ENCODE measurements around the gene AKIRIN1. TPM values are rescaled to one million over a fixed set of nuclear protein-coding genes. Genes with fewer than 3 reads are reported as not detected.

AKIRIN1 gene
- polyA plus RNA-seq, 1 donor: 49.3 TPM

DNA sequence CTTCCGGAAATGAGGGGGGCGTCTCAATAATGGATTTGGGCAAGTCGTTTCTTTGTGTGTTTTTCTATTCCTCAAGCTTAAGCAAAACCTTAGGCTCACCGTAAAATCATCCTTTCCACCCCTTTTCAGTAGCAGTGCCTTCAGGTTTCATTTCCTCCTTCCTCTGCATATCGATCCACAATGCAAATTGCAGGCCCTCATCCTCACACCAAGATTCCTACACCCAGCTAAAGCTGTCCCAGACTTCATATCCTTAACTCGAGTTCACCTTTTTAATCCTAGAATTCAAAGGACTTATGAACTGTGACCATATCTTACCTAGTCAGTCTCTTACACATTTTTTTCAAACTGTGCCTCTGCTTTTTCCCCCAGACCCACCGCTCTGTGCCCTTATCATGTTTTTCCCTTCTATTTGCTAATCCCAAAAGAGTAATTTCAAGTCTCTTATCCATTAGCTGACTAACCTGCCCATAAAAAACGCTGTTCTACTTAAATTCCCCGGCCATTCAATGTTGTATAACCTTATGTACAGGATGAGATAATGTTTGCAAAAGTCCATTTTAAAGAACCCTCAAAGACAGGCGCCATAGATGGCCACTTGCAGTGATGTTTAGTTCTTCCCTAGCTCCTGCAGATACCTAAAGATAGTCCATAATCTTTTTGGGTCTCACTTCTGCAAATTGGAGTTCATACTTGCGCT, 1.5 kb downstream of the AKIRIN1 start:
- Histone ChIP-seq H3K36me3 (ENCODE audit: control insufficient read depth, insufficient read depth, low read length) (peaks cover 7% of the 10 kb centered on the region), H3K4me3 (ENCODE audit: low read length) (peak overlapping the region; percentile 90), H3K4me1 (ENCODE audit: control insufficient read depth, insufficient read depth, low read length) (peaks cover 8% of the 10 kb centered on the region), H3K27ac (ENCODE audit: low read length) (peak overlapping the region; percentile 60), H3K27me3 (ENCODE audit: control insufficient read depth, insufficient read depth, low read length) (no peaks in the 10 kb centered on the region), H3K9me3 (ENCODE audit: control insufficient read depth, low read depth, low read length) (no peaks in the 10 kb centered on the region)
- no peak for DNase-seq
- WGBS (ENCODE audit: insufficient coverage, low lambda C conversion rate): 27% methylated on average over 3 of the region's 11 CpGs

DNA sequence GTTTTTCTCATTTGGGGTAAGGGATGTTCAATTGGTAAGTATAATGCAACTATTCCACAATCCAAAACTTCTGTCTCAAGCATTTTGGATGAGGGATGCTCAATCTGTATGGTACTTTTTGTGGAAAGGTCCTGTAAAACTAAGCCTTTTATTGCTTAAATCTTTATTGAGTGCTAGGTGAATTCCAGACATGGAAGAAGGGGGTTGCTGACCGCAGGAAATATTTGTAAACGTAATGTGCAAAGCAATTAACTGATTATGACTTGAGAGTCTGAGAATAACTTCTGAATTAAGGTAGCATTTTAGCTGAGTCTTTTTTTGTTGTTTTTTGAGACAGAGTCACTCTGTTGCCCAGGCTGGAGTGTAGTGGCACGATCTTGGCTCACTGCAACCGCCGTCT, 3.1 kb downstream of the AKIRIN1 start:
- no CpG with 5 or more reads among the region's 5 CpGs for WGBS (ENCODE audit: insufficient coverage, low lambda C conversion rate)
- Histone ChIP-seq H3K9me3 (ENCODE audit: control insufficient read depth, low read depth, low read length) (no peaks in the 10 kb centered on the region), H3K4me1 (ENCODE audit: control insufficient read depth, insufficient read depth, low read length) (peaks cover 8% of the 10 kb centered on the region), H3K4me3 (ENCODE audit: low read length) (no peak overlapping the region), H3K27me3 (ENCODE audit: control insufficient read depth, insufficient read depth, low read length) (no peaks in the 10 kb centered on the region), H3K27ac (ENCODE audit: low read length) (no peak overlapping the region), H3K36me3 (ENCODE audit: control insufficient read depth, insufficient read depth, low read length) (peaks cover 18% of the 10 kb centered on the region)
- DNase-seq: no peak

DNA sequence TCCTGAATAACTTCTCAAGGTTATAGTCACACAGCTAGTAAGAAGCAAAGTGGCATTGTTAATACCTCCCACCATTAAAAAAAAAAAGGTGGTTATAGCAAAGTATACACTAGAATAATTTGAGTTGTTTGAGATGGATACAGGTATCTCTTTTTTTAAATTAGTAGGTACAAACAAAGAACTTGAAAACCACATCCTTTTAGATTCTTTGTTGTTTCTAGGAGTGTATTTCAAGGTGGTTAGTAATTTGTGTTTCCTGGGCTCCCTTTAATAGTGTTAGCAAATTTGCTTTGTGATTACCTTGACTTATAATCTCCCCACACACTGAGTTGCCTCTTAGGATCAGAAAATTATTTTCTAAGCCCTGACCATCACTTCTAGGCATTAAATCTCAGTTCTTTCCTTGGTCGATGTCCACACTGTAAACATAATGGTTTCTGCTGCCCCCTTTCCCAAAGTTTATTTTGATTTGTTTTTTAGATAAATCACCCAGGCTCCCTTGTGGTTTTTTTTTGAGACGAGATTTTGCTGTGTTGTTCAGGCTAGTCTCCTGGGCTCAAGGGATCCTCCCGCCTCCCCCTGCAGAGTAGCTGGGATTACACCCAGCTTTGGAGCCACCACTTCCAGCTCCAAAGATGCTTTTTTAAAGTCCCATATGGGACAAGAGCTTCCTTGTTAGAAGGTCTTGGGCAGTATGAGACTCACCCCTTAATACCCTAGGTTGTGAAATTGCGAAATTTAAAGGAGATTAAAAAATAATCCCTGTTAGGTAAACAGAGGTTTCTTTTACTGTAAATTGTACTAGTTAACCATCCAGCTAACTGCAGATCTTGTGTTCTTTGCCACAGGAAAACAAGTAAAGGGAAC, 6.2 kb downstream of the AKIRIN1 start:
- no peaks in the 10 kb centered on the region for H3K9me3 ChIP-seq (ENCODE audit: control insufficient read depth, low read depth, low read length)
- no peak overlapping the region for H3K27ac ChIP-seq (ENCODE audit: low read length)
- H3K27me3 ChIP-seq (ENCODE audit: control insufficient read depth, insufficient read depth, low read length): no peaks in the 10 kb centered on the region
- H3K4me1 ChIP-seq (ENCODE audit: control insufficient read depth, insufficient read depth, low read length): peaks cover 8% of the 10 kb centered on the region
- H3K4me3 ChIP-seq (ENCODE audit: low read length): no peak overlapping the region
- 60% methylated on average over 1 of the region's 4 CpGs for WGBS (ENCODE audit: insufficient coverage, low lambda C conversion rate)
- H3K36me3 ChIP-seq (ENCODE audit: control insufficient read depth, insufficient read depth, low read length): peaks cover 43% of the 10 kb centered on the region
- no peak for DNase-seq

DNA sequence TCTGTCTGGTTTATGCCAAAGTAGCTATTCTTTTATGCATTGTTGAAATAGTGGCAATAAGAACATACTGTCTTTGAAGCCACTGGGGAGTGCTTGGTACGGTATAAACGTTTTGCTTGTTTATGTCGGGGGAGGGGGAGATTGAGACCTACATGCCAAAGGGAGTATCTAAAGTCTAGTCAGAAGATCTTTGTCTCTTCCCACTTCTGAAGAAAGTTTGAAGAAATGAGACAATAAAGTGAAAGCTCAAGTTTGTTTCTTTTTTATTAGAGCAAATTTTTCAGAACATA, 6.8 kb downstream of the AKIRIN1 start:
- Histone ChIP-seq H3K27ac (ENCODE audit: low read length) (no peak overlapping the region), H3K4me3 (ENCODE audit: low read length) (no peak overlapping the region), H3K4me1 (ENCODE audit: control insufficient read depth, insufficient read depth, low read length) (peaks cover 6% of the 10 kb centered on the region), H3K9me3 (ENCODE audit: control insufficient read depth, low read depth, low read length) (no peaks in the 10 kb centered on the region), H3K27me3 (ENCODE audit: control insufficient read depth, insufficient read depth, low read length) (no peaks in the 10 kb centered on the region), H3K36me3 (ENCODE audit: control insufficient read depth, insufficient read depth, low read length) (peaks cover 46% of the 10 kb centered on the region)
- DNase-seq: no peak
- 46% methylated on average over 3 of the region's 3 CpGs for WGBS (ENCODE audit: insufficient coverage, low lambda C conversion rate)

DNA sequence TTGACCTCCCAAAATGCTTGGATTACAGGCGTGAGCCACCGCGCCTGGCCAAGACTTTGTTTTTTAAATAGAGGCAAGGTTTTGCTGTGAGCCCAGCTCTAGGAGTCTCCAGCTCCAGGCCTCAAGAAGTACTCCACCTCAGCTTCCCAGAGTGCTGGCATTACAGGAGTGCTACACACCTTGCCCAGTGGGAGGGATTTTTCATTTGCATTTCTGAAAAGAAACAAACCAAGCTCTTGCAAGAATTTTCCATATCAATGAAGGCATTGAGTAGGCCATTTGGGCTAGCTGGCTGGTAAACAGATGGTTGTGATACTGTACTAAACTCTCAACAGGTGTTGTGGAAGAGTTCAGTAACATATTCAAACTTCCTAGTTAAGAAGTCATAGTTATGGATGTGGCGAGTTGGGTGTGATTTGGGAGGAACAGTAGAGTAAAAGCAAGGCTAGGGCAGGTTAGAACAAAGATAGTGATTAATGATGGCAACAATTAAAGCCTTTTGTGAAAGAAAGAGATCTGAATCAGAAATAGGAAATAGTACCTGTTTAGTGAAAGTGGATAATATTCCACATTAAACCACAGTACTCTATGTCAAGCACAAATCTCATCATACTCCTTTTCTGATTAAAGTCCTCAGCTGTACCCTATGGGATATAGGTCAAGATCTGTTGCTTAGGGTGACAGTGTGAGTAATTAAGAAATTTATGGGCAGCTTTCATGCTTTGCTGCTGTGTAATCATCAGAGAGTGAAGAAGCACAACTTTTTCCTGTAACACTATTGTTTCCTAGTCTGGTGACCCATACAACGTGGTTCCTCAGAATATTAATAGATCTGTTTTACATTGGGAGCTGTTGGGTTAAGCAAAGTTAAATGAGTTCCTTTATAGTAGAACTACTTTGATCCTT, 10.7 kb downstream of the AKIRIN1 start:
- WGBS (ENCODE audit: insufficient coverage, low lambda C conversion rate): no CpG with 5 or more reads among the region's 5 CpGs
- Histone ChIP-seq H3K4me1 (ENCODE audit: control insufficient read depth, insufficient read depth, low read length) (no peaks in the 10 kb centered on the region), H3K36me3 (ENCODE audit: control insufficient read depth, insufficient read depth, low read length) (peaks cover 72% of the 10 kb centered on the region), H3K27ac (ENCODE audit: low read length) (no peak overlapping the region), H3K4me3 (ENCODE audit: low read length) (no peak overlapping the region), H3K9me3 (ENCODE audit: control insufficient read depth, low read depth, low read length) (no peaks in the 10 kb centered on the region), H3K27me3 (ENCODE audit: control insufficient read depth, insufficient read depth, low read length) (no peaks in the 10 kb centered on the region)
- DNase-seq: no peak

DNA sequence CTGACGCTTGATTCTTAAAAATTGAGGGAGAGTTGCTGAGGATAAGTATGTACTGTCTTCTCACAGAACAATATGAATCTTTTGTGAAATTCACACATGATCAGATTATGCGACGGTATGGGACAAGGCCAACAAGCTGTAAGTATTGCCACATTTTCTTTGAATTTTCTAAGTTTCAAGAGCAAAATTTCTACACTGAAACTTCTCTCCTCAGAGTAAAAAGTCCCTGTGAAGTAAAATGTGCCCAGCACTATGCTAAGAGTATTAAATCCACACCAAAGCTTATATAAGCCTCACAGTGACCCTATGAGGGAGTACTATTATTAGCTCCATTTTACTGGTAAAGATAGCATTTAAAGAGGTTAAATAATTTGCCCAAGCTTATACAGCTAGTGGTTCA, 12.2 kb downstream of the AKIRIN1 start:
- Histone ChIP-seq H3K36me3 (ENCODE audit: control insufficient read depth, insufficient read depth, low read length) (peaks cover 74% of the 10 kb centered on the region), H3K27ac (ENCODE audit: low read length) (no peak overlapping the region), H3K9me3 (ENCODE audit: control insufficient read depth, low read depth, low read length) (no peaks in the 10 kb centered on the region), H3K4me3 (ENCODE audit: low read length) (no peak overlapping the region), H3K4me1 (ENCODE audit: control insufficient read depth, insufficient read depth, low read length) (no peaks in the 10 kb centered on the region), H3K27me3 (ENCODE audit: control insufficient read depth, insufficient read depth, low read length) (no peaks in the 10 kb centered on the region)
- WGBS (ENCODE audit: insufficient coverage, low lambda C conversion rate): no CpG with 5 or more reads among the region's 3 CpGs
- no peak for DNase-seq

DNA sequence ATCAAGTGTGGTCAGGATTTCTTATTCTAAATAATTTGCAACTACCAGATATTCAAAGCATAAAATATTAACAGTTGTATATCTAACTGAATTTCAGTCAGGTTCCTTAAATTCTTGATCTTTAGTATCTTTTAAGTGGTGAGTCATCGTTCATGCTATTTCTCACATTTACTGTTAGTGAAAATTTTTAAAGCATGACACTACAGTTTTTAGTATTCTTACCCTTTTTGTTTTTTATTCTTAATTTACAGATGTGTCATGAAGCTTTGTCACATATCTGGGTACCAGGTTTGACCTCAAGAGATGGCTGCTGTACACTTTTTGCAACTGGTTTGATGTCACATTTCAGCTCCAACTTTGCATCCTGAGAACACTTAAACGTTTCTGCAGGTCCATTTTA, 12.7 kb downstream of the AKIRIN1 start:
- no peaks in the 10 kb centered on the region for H3K4me1 ChIP-seq (ENCODE audit: control insufficient read depth, insufficient read depth, low read length)
- 100% methylated on average over 1 of the region's 2 CpGs for WGBS (ENCODE audit: insufficient coverage, low lambda C conversion rate)
- H3K27ac ChIP-seq (ENCODE audit: low read length): no peak overlapping the region
- no peaks in the 10 kb centered on the region for H3K9me3 ChIP-seq (ENCODE audit: control insufficient read depth, low read depth, low read length)
- H3K4me3 ChIP-seq (ENCODE audit: low read length): no peak overlapping the region
- H3K36me3 ChIP-seq (ENCODE audit: control insufficient read depth, insufficient read depth, low read length): peaks cover 70% of the 10 kb centered on the region
- no peak for DNase-seq
- H3K27me3 ChIP-seq (ENCODE audit: control insufficient read depth, insufficient read depth, low read length): no peaks in the 10 kb centered on the region

DNA sequence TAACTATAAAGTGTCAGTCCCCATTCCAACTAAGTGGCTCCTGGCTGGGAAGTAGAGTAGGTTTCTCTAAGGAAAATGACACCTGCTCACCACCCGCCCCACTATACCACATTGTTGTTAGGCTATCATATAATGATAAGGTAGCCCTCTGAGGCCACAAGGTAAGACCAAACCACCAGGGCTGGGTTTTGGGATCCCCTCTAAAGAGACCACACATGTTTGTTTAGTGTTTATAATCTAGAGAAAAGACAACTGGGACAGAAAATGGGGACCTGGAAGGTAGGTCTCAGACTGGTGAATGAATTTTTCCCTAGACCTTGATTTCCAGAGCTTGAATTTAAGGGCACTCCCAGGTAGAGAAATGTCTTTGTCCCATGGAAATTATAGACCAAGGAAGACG, 15.2 kb downstream of the AKIRIN1 start:
- H3K4me3 ChIP-seq (ENCODE audit: low read length): no peak overlapping the region
- no CpG with 5 or more reads among the region's 2 CpGs for WGBS (ENCODE audit: insufficient coverage, low lambda C conversion rate)
- no peak overlapping the region for H3K27ac ChIP-seq (ENCODE audit: low read length)
- no peaks in the 10 kb centered on the region for H3K27me3 ChIP-seq (ENCODE audit: control insufficient read depth, insufficient read depth, low read length)
- DNase-seq: no peak
- peaks cover 57% of the 10 kb centered on the region for H3K36me3 ChIP-seq (ENCODE audit: control insufficient read depth, insufficient read depth, low read length)
- no peaks in the 10 kb centered on the region for H3K9me3 ChIP-seq (ENCODE audit: control insufficient read depth, low read depth, low read length)
- no peaks in the 10 kb centered on the region for H3K4me1 ChIP-seq (ENCODE audit: control insufficient read depth, insufficient read depth, low read length)

DNA sequence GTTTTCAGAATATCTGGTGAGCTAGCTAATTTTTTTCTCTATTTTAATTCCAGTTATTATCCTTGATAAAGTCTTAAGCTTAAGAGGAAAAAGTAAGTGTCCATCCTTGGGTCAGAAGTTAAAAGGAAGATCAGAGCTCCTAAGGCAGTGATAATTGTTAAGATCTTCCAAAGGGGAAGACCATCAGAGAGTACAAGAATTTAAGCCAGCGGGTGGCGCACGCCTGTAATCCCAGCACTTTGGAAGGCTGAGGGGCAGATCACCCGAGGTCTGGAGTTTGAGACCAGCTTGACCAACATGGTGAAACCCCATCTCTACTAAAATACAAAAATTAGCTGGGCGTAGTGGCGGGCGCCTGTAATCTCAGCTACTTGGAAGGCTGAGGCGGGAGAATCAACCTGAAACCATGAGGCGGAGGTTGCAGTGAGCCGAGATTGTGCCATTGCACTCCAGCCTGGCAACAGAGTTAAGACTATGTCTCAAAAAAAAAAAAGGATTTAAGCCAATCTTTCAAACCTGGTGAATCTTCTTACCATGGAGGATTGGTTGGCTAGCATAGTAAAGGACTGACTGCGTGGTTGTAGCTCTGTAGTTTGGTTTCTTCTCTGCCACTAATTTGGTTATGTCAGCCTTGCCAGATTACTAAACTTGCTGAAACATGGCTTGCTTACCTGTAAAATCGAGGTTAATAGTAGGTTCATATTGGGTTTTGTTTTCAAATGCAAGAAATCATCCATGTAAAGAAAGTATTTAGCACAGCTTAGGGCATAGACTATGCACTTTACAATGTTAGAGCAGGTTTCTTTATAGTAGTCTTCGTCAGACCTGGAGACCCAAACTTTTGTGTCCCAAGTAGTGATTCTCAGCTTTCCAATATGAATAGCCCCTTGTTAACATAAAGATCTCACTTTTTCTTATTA, 15.9 kb downstream of the AKIRIN1 start:
- peaks cover 54% of the 10 kb centered on the region for H3K36me3 ChIP-seq (ENCODE audit: control insufficient read depth, insufficient read depth, low read length)
- no peak overlapping the region for H3K4me3 ChIP-seq (ENCODE audit: low read length)
- no peaks in the 10 kb centered on the region for H3K27me3 ChIP-seq (ENCODE audit: control insufficient read depth, insufficient read depth, low read length)
- DNase-seq: no peak
- H3K4me1 ChIP-seq (ENCODE audit: control insufficient read depth, insufficient read depth, low read length): no peaks in the 10 kb centered on the region
- 100% methylated on average over 1 of the region's 13 CpGs for whole genome bisulfite sequencing (ENCODE audit: insufficient coverage, low lambda C conversion rate)
- H3K9me3 ChIP-seq (ENCODE audit: control insufficient read depth, low read depth, low read length): no peaks in the 10 kb centered on the region
- H3K27ac ChIP-seq (ENCODE audit: low read length): no peak overlapping the region
